ENCODE data around the gene MLC1. TPM values are rescaled to one million over a fixed set of nuclear protein-coding genes. Genes with fewer than 3 reads are reported as not detected.

Gene MLC1
- total RNA-seq, 1 donor from 2014 or later: 0.09 TPM

DNA sequence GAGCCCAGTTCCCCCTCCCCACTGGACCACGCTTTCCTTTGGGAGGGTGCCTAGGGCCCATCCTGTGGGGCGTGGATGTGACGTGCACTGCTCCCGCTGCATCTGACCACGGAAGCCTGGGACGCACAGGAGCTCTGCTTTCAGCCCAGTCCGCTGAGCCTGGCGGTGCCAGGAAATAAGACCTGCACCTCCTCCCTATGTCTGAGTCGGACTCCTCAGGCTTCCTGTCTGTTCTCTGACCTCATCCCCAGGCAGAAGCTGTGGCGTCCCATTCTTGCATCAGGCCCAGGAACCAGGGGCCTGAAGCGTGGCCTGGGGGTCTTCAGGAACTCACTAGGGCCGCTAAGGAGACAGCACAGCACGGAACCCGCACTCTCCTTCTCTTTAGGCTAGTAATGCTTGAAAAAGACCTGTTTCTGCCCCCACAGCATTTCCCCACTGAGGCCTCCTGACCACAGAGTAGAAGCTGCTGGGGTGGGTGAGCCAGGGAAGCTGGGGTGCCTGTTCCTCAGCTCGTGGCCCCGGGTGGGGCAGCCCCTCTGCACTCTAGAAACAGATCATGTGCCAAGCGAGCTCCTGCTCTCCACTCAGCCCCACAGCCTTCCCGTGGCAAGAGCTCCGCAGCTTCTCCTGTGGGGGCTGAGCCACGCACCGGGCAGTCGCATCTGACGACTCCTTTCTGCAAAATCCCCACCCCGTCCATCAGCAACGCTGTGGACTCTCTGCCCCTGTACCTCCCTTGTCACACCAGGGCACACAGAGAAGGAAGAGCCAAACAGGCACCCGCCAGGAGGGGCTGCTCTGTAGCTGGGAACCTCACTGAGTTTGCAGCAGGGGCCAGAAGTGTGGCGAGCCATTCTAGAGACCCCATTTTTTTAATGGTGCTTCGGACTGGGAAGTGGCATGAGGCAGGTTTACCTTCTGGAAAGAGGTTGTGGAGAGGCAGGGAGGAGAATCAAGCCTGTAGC, 27.2 kb upstream of the MLC1 start:
- DNase-seq (ENCODE audit: low read depth) (peak; percentile 86), FAIRE-seq (no peak)
- Histone ChIP-seq H3K9me3 (ENCODE audit: insufficient read depth, low read depth, low read length) (no peaks in the 10 kb centered on the region), H3K9ac (ENCODE audit: low read length) (peak overlapping the region; percentile 56), H3K27me3 (ENCODE audit: insufficient read depth, low read length) (no peaks in the 10 kb centered on the region), H3K79me2 (ENCODE audit: insufficient read depth, low read length) (no peaks in the 10 kb centered on the region), H3K4me3 (ENCODE audit: insufficient read depth, low read depth, low read length) (no peak overlapping the region), H2AFZ (ENCODE audit: low read depth, low read length) (peak overlapping the region; percentile 96), H4K20me1 (ENCODE audit: insufficient read depth, low read length) (no peaks in the 10 kb centered on the region), H3K4me1 (ENCODE audit: insufficient read depth, low read length) (peaks cover 31% of the 10 kb centered on the region), H3K4me2 (ENCODE audit: low read length) (peak overlapping the region; percentile 67), H3K36me3 (ENCODE audit: insufficient read depth, low read length) (no peaks in the 10 kb centered on the region), H3K27ac (ENCODE audit: low read depth, low read length) (peak overlapping the region; percentile 73)
- H3K4me3 Mint-ChIP-seq (ENCODE audit: unreplicated experiment): peak overlapping the region; percentile 67
- peak overlapping the region; percentile 98 for H3K27ac Mint-ChIP-seq (ENCODE audit: unreplicated experiment)
- no peaks in the 10 kb centered on the region for H3K36me3 Mint-ChIP-seq (ENCODE audit: low read depth, unreplicated experiment)
- no peaks in the 10 kb centered on the region for H3K9me3 Mint-ChIP-seq (ENCODE audit: unreplicated experiment)
- no peak for TF ChIP-seq EZH2 (IDR thresholded peaks at IDR 0.05; ENCODE audit: insufficient read depth, low read length)
- no peaks in the 10 kb centered on the region for H3K27me3 Mint-ChIP-seq (ENCODE audit: low read depth, unreplicated experiment)
- peaks cover 34% of the 10 kb centered on the region for H3K4me1 Mint-ChIP-seq (ENCODE audit: low read depth, unreplicated experiment)

DNA sequence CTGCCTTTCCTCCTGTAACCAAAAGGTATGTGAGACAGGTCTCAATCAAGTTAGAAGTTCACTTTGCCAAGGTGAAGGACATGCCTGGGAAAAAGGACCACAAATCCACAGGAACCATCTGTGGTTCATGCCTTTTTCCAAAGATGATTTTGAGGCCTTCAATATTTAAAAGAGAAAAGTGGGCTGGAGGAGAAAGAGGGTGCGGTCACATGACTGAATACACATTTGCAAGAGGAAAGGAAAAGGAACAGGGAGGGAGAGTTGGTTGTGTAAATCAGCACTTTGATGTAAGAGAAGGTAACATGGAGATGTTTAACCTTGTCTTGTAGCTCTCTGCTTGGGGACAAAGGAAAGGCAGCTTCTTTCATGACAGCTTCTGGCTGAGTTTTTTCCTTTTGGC, 25.8 kb upstream of the MLC1 start:
- no peak overlapping the region for H2AFZ ChIP-seq (ENCODE audit: low read depth, low read length)
- H3K4me2 ChIP-seq (ENCODE audit: low read length): no peak overlapping the region
- H3K4me1 ChIP-seq (ENCODE audit: insufficient read depth, low read length): peaks cover 31% of the 10 kb centered on the region
- FAIRE-seq (no peak), DNase-seq (ENCODE audit: low read depth) (no peak)
- TF ChIP-seq, protein P1, sequence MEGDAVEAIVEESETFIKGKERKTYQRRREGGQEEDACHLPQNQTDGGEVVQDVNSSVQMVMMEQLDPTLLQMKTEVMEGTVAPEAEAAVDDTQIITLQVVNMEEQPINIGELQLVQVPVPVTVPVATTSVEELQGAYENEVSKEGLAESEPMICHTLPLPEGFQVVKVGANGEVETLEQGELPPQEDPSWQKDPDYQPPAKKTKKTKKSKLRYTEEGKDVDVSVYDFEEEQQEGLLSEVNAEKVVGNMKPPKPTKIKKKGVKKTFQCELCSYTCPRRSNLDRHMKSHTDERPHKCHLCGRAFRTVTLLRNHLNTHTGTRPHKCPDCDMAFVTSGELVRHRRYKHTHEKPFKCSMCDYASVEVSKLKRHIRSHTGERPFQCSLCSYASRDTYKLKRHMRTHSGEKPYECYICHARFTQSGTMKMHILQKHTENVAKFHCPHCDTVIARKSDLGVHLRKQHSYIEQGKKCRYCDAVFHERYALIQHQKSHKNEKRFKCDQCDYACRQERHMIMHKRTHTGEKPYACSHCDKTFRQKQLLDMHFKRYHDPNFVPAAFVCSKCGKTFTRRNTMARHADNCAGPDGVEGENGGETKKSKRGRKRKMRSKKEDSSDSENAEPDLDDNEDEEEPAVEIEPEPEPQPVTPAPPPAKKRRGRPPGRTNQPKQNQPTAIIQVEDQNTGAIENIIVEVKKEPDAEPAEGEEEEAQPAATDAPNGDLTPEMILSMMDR (IDR thresholded peaks at IDR 0.05; ENCODE audit: insufficient read depth, low read depth, low read length): no peak
- no peak for TF ChIP-seq EZH2 (IDR thresholded peaks at IDR 0.05; ENCODE audit: insufficient read depth, low read length)
- no peaks in the 10 kb centered on the region for H3K79me2 ChIP-seq (ENCODE audit: insufficient read depth, low read length)
- H3K9me3 Mint-ChIP-seq (ENCODE audit: unreplicated experiment): no peaks in the 10 kb centered on the region
- H3K9ac ChIP-seq (ENCODE audit: low read length): no peak overlapping the region
- no peaks in the 10 kb centered on the region for H3K36me3 Mint-ChIP-seq (ENCODE audit: low read depth, unreplicated experiment)
- no peaks in the 10 kb centered on the region for H3K27me3 Mint-ChIP-seq (ENCODE audit: low read depth, unreplicated experiment)
- H3K27ac ChIP-seq (ENCODE audit: low read depth, low read length): no peak overlapping the region
- no peaks in the 10 kb centered on the region for H4K20me1 ChIP-seq (ENCODE audit: insufficient read depth, low read length)
- no peaks in the 10 kb centered on the region for H3K9me3 ChIP-seq (ENCODE audit: insufficient read depth, low read depth, low read length)
- no peak overlapping the region for H3K4me3 ChIP-seq (ENCODE audit: insufficient read depth, low read depth, low read length)
- peak overlapping the region; percentile 91 for H3K27ac Mint-ChIP-seq (ENCODE audit: unreplicated experiment)
- H3K36me3 ChIP-seq (ENCODE audit: insufficient read depth, low read length): no peaks in the 10 kb centered on the region
- H3K4me3 Mint-ChIP-seq (ENCODE audit: unreplicated experiment): no peak overlapping the region
- H3K4me1 Mint-ChIP-seq (ENCODE audit: low read depth, unreplicated experiment): peaks cover 34% of the 10 kb centered on the region
- H3K27me3 ChIP-seq (ENCODE audit: insufficient read depth, low read length): no peaks in the 10 kb centered on the region

DNA sequence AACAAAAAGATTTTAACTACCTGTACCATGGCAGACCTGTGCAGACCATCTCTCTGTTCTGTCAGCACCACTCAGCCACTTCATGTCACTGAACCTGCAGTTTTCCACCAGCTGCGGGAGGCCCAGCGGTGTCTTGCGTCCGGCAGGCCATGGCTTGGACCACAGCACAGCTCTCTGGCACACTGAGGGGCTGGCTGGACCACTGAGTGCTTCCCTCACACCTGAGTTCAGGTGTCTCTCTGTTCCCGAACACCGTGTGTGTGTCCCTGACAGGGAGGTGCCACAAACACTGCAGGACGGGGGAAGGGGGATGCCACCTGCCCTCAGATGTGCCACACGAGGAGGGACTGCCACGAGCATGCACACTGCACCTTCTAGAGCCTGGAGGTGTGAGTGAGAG, 22.3 kb upstream of the MLC1 start:
- TF ChIP-seq, protein P1 (IDR thresholded peaks at IDR 0.05; ENCODE audit: insufficient read depth, low read depth, low read length): no peak
- TF ChIP-seq EZH2 (IDR thresholded peaks at IDR 0.05; ENCODE audit: insufficient read depth, low read length): no peak
- Mint-ChIP-seq H3K27ac (ENCODE audit: unreplicated experiment) (no peak overlapping the region), H3K9me3 (ENCODE audit: unreplicated experiment) (no peaks in the 10 kb centered on the region), H3K4me1 (ENCODE audit: low read depth, unreplicated experiment) (peaks cover 14% of the 10 kb centered on the region), H3K4me3 (ENCODE audit: unreplicated experiment) (no peak overlapping the region), H3K36me3 (ENCODE audit: low read depth, unreplicated experiment) (peaks cover 2% of the 10 kb centered on the region), H3K27me3 (ENCODE audit: low read depth, unreplicated experiment) (no peaks in the 10 kb centered on the region)
- Histone ChIP-seq H3K9ac (ENCODE audit: low read length) (no peak overlapping the region), H3K79me2 (ENCODE audit: insufficient read depth, low read length) (no peaks in the 10 kb centered on the region), H3K4me1 (ENCODE audit: insufficient read depth, low read length) (peaks cover 8% of the 10 kb centered on the region), H4K20me1 (ENCODE audit: insufficient read depth, low read length) (no peaks in the 10 kb centered on the region), H2AFZ (ENCODE audit: low read depth, low read length) (no peak overlapping the region), H3K4me3 (ENCODE audit: insufficient read depth, low read depth, low read length) (no peak overlapping the region), H3K36me3 (ENCODE audit: insufficient read depth, low read length) (no peaks in the 10 kb centered on the region), H3K27me3 (ENCODE audit: insufficient read depth, low read length) (no peaks in the 10 kb centered on the region), H3K27ac (ENCODE audit: low read depth, low read length) (no peak overlapping the region), H3K9me3 (ENCODE audit: insufficient read depth, low read depth, low read length) (no peaks in the 10 kb centered on the region), H3K4me2 (ENCODE audit: low read length) (no peak overlapping the region)
- DNase-seq (ENCODE audit: low read depth): no peak
- no peak for FAIRE-seq
